ENCODE measurements around the gene FAM78B.

The FAM78B gene

DNA sequence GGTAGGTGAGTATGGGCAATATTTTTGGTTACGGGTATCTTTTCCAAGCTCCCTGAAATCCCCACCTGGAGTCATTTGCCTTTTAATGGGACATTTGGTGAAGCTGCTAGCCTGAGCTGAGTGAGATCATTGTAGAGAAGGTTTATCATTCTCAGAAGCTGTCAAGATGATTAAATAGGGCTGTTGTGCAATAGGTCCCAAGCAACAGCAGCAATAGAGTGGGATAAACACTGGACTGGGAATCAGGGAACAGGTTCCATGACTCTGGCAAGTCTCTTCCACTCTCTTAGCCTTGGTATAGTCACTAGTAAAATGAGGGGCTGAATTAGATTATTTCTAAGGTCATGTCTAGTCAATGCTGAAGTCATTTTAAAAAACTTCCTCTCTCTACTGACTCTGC lies 30.3 kb upstream of the FAM78B start:
- DNase-seq (ENCODE audit: low spot score), result no peak
- WGBS, 2 donors (ENCODE audit: extremely low coverage in 2 of 2, insufficient read length in 2 of 2, insufficient replicate concordance in 1 of 2), result no CpG with 5 or more reads among the region's 1 CpG
- H3K14ac ChIP-seq (ENCODE audit: low read length), result no peak overlapping the region

DNA sequence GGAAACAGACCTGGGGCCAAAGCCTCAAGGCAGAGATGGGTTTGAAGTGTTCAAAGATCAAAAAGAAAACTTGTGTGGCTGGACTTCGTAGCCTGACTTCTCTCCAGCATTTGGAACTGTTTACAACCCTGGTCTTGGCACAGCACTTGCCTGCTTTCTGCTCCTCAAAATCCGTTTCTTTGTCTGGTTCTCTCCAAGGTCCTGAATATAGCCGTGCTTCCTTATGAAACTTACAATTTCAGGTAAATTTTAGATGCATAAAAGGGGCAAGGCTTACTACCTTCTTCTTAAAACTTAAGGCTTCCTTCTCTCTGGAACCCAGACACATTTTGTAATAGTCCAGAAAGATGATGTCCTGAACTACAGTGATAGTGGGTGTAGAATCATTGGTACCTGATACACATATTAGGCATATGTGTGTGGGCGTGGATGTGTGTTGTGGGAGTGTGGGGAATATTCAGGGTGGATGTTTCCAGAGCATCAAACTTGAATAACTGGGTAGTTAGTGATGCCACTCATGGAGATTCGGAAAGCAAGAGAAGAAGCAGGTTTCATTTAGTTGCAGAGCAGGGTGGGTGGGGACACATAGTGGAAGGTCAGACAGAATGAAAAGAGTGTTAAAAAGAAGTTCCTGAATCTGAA lies 26.4 kb upstream of the FAM78B start:
- Histone ChIP-seq H3K79me1 (ENCODE audit: low read depth, low read length) (no peaks in the 10 kb centered on the region), H3K27me3 (ENCODE audit: control insufficient read depth in 3 of 3, insufficient read depth in 3 of 3, low read depth in 1 of 3, low read length in 3 of 3) (no peaks in the 10 kb centered on the region), H3K18ac (ENCODE audit: low read length) (no peak overlapping the region), H2AFZ (ENCODE audit: low read length) (no peak overlapping the region), H3K4me3 (ENCODE audit: low read length in 2 of 2) (no peak overlapping the region), H2BK5ac (ENCODE audit: low read length) (no peak overlapping the region), H3K23ac (ENCODE audit: low read depth, low read length, poor library complexity) (no peak overlapping the region), H4K8ac (ENCODE audit: low read depth, low read length) (no peak overlapping the region), H3K36me3 (replicated peaks in 1 of 2; ENCODE audit: control insufficient read depth in 2 of 2, insufficient read depth in 2 of 2, low read length in 2 of 2) (no peaks in the 10 kb centered on the region), H3K9ac (ENCODE audit: low read depth, low read length, poor library complexity) (no peak overlapping the region), H2BK12ac (ENCODE audit: low read length) (no peak overlapping the region), H4K91ac (ENCODE audit: low read depth, low read length, poor library complexity) (no peak overlapping the region), H3K4ac (ENCODE audit: low read length) (no peak overlapping the region), H3K4me1 (ENCODE audit: control insufficient read depth in 2 of 2, insufficient read depth in 1 of 2, low read depth in 1 of 2, low read length in 2 of 2) (no peaks in the 10 kb centered on the region), H2BK120ac (ENCODE audit: low read depth, low read length) (no peak overlapping the region), H3K27ac (replicated peaks; ENCODE audit: low read length) (no peak overlapping the region), H3K14ac (ENCODE audit: low read length) (no peak overlapping the region), H3K9me3 (replicated peaks in 1 of 2; ENCODE audit: control insufficient read depth in 2 of 2, insufficient read depth in 1 of 2, low read depth in 1 of 2, low read length in 2 of 2) (no peaks in the 10 kb centered on the region), H3K4me2 (ENCODE audit: insufficient read depth, low read length, poor library complexity, severe bottlenecking) (no peak overlapping the region), H2BK15ac (ENCODE audit: low read length) (no peak overlapping the region), H2AK5ac (ENCODE audit: low read depth, low read length) (no peak overlapping the region)
- no CpG with 5 or more reads among the region's 5 CpGs for WGBS, 2 donors (ENCODE audit: extremely low coverage in 2 of 2, insufficient read length in 2 of 2, insufficient replicate concordance in 1 of 2)
- DNase-seq (ENCODE audit: low spot score), result no peak

More for the DNA sequence above, 30.3 kb upstream of the FAM78B start:
- no peaks in the 10 kb centered on the region for H3K27me3 ChIP-seq (ENCODE audit: control insufficient read depth in 3 of 3, insufficient read depth in 3 of 3, low read depth in 1 of 3, low read length in 3 of 3)
- H3K18ac ChIP-seq (ENCODE audit: low read length), result no peak overlapping the region
- no peaks in the 10 kb centered on the region for H3K9me3 ChIP-seq (replicated peaks in 1 of 2; ENCODE audit: control insufficient read depth in 2 of 2, insufficient read depth in 1 of 2, low read depth in 1 of 2, low read length in 2 of 2)
- H2AFZ ChIP-seq (ENCODE audit: low read length), result no peak overlapping the region
- no peak overlapping the region for H2BK12ac ChIP-seq (ENCODE audit: low read length)
- H4K8ac ChIP-seq (ENCODE audit: low read depth, low read length), result no peak overlapping the region
- no peak overlapping the region for H3K27ac ChIP-seq (replicated peaks; ENCODE audit: low read length)
- H2BK120ac ChIP-seq (ENCODE audit: low read depth, low read length), result no peak overlapping the region
- H3K79me1 ChIP-seq (ENCODE audit: low read depth, low read length), result no peaks in the 10 kb centered on the region
- no peaks in the 10 kb centered on the region for H3K36me3 ChIP-seq (replicated peaks in 1 of 2; ENCODE audit: control insufficient read depth in 2 of 2, insufficient read depth in 2 of 2, low read length in 2 of 2)
- no peak overlapping the region for H4K91ac ChIP-seq (ENCODE audit: low read depth, low read length, poor library complexity)
- no peak overlapping the region for H3K23ac ChIP-seq (ENCODE audit: low read depth, low read length, poor library complexity)
- H3K4me2 ChIP-seq (ENCODE audit: insufficient read depth, low read length, poor library complexity, severe bottlenecking), result no peak overlapping the region
- no peak overlapping the region for H3K4me3 ChIP-seq (ENCODE audit: low read length in 2 of 2)
- no peak overlapping the region for H2BK5ac ChIP-seq (ENCODE audit: low read length)
- no peak overlapping the region for H3K4ac ChIP-seq (ENCODE audit: low read length)
- H3K4me1 ChIP-seq (ENCODE audit: control insufficient read depth in 2 of 2, insufficient read depth in 1 of 2, low read depth in 1 of 2, low read length in 2 of 2), result no peaks in the 10 kb centered on the region
- H2BK15ac ChIP-seq (ENCODE audit: low read length), result no peak overlapping the region
- H2AK5ac ChIP-seq (ENCODE audit: low read depth, low read length), result no peak overlapping the region
- H3K9ac ChIP-seq (ENCODE audit: low read depth, low read length, poor library complexity), result no peak overlapping the region

DNA sequence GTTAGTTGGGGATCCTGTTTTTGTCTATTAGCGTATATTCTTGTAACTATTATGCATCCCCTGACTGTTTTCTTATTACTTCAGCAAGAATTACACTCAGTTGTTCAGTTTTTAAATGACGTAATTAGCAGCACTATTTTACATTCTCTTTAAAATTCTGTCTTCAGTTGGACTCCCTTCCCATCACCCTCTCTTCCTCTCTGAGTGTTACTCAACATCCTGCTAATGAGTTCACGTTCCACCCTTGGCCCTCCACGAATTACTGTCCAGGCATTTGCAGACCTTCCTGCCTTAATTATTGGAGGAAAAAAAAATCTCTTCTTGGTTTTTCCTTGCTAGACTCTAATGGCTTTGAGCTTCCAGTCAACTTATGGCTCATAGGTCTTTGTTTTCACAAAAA lies 23.6 kb upstream of the FAM78B start:
- H3K4me2 ChIP-seq (ENCODE audit: insufficient read depth, low read length, poor library complexity, severe bottlenecking), result no peak overlapping the region
- no peaks in the 10 kb centered on the region for H3K36me3 ChIP-seq (replicated peaks in 1 of 2; ENCODE audit: control insufficient read depth in 2 of 2, insufficient read depth in 2 of 2, low read length in 2 of 2)
- no peak overlapping the region for H3K4me3 ChIP-seq (ENCODE audit: low read length in 2 of 2)
- no peak overlapping the region for H2AFZ ChIP-seq (ENCODE audit: low read length)
- H3K23ac ChIP-seq (ENCODE audit: low read depth, low read length, poor library complexity), result no peak overlapping the region
- no peak for DNase-seq (ENCODE audit: low spot score)
- no peak overlapping the region for H4K8ac ChIP-seq (ENCODE audit: low read depth, low read length)
- H4K91ac ChIP-seq (ENCODE audit: low read depth, low read length, poor library complexity), result no peak overlapping the region
- H3K4ac ChIP-seq (ENCODE audit: low read length), result no peak overlapping the region
- H3K14ac ChIP-seq (ENCODE audit: low read length), result no peak overlapping the region
- H3K18ac ChIP-seq (ENCODE audit: low read length), result no peak overlapping the region
- WGBS, 2 donors (ENCODE audit: extremely low coverage in 2 of 2, insufficient read length in 2 of 2, insufficient replicate concordance in 1 of 2), result no CpG with 5 or more reads among the region's 4 CpGs
- H3K4me1 ChIP-seq (ENCODE audit: control insufficient read depth in 2 of 2, insufficient read depth in 1 of 2, low read depth in 1 of 2, low read length in 2 of 2), result peaks cover 0 to 2% of the 10 kb centered on the region in 2 donors
- no peak overlapping the region for H2AK5ac ChIP-seq (ENCODE audit: low read depth, low read length)
- H3K9ac ChIP-seq (ENCODE audit: low read depth, low read length, poor library complexity), result no peak overlapping the region
- H3K79me1 ChIP-seq (ENCODE audit: low read depth, low read length), result no peaks in the 10 kb centered on the region
- no peaks in the 10 kb centered on the region for H3K27me3 ChIP-seq (ENCODE audit: control insufficient read depth in 3 of 3, insufficient read depth in 3 of 3, low read depth in 1 of 3, low read length in 3 of 3)
- H3K27ac ChIP-seq (replicated peaks; ENCODE audit: low read length), result no peak overlapping the region
- no peaks in the 10 kb centered on the region for H3K9me3 ChIP-seq (replicated peaks in 1 of 2; ENCODE audit: control insufficient read depth in 2 of 2, insufficient read depth in 1 of 2, low read depth in 1 of 2, low read length in 2 of 2)
- H2BK120ac ChIP-seq (ENCODE audit: low read depth, low read length), result no peak overlapping the region
- H2BK5ac ChIP-seq (ENCODE audit: low read length), result no peak overlapping the region
- no peak overlapping the region for H2BK15ac ChIP-seq (ENCODE audit: low read length)
- H2BK12ac ChIP-seq (ENCODE audit: low read length), result no peak overlapping the region

DNA sequence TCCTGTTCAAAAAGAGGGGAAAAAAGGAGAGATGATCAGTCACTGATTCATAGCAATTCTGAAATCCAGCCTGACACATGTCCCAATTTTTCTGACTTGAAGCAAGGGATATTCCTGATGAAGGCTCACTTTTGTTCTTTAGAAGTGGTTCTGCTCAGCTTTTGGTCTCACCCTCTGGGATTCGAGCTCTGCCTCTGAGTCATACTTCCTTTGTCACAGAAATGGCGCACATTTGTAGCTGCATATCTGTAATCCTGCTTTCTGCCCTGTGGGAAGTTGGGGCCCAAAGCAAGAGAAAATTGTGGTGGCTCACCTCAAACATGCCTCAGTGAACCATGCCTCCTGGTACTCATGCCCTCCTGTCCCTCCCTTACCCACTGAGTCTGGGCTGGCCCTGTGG lies 22.3 kb upstream of the FAM78B start:
- no peaks in the 10 kb centered on the region for H3K9me3 ChIP-seq (replicated peaks in 1 of 2; ENCODE audit: control insufficient read depth in 2 of 2, insufficient read depth in 1 of 2, low read depth in 1 of 2, low read length in 2 of 2)
- no peak overlapping the region for H2AFZ ChIP-seq (ENCODE audit: low read length)
- H3K27me3 ChIP-seq (ENCODE audit: control insufficient read depth in 3 of 3, insufficient read depth in 3 of 3, low read depth in 1 of 3, low read length in 3 of 3), result no peaks in the 10 kb centered on the region
- H2BK15ac ChIP-seq (ENCODE audit: low read length), result no peak overlapping the region
- DNase-seq (ENCODE audit: low spot score), result no peak
- peaks cover 0 to 5% of the 10 kb centered on the region in 2 donors for H3K4me1 ChIP-seq (ENCODE audit: control insufficient read depth in 2 of 2, insufficient read depth in 1 of 2, low read depth in 1 of 2, low read length in 2 of 2)
- no peak overlapping the region for H3K27ac ChIP-seq (replicated peaks; ENCODE audit: low read length)
- no peak overlapping the region for H4K91ac ChIP-seq (ENCODE audit: low read depth, low read length, poor library complexity)
- H3K4me2 ChIP-seq (ENCODE audit: insufficient read depth, low read length, poor library complexity, severe bottlenecking), result no peak overlapping the region
- H3K4ac ChIP-seq (ENCODE audit: low read length), result no peak overlapping the region
- H2AK5ac ChIP-seq (ENCODE audit: low read depth, low read length), result no peak overlapping the region
- H3K9ac ChIP-seq (ENCODE audit: low read depth, low read length, poor library complexity), result no peak overlapping the region
- no peak overlapping the region for H3K23ac ChIP-seq (ENCODE audit: low read depth, low read length, poor library complexity)
- no peak overlapping the region for H2BK5ac ChIP-seq (ENCODE audit: low read length)
- no CpG with 5 or more reads among the region's 2 CpGs for WGBS, 2 donors (ENCODE audit: extremely low coverage in 2 of 2, insufficient read length in 2 of 2, insufficient replicate concordance in 1 of 2)
- H2BK12ac ChIP-seq (ENCODE audit: low read length), result no peak overlapping the region
- no peak overlapping the region for H3K14ac ChIP-seq (ENCODE audit: low read length)
- no peaks in the 10 kb centered on the region for H3K36me3 ChIP-seq (replicated peaks in 1 of 2; ENCODE audit: control insufficient read depth in 2 of 2, insufficient read depth in 2 of 2, low read length in 2 of 2)
- no peaks in the 10 kb centered on the region for H3K79me1 ChIP-seq (ENCODE audit: low read depth, low read length)
- no peak overlapping the region for H2BK120ac ChIP-seq (ENCODE audit: low read depth, low read length)
- H4K8ac ChIP-seq (ENCODE audit: low read depth, low read length), result no peak overlapping the region
- H3K18ac ChIP-seq (ENCODE audit: low read length), result no peak overlapping the region
- H3K4me3 ChIP-seq (ENCODE audit: low read length in 2 of 2), result no peak overlapping the region

Measured in neuronal stem cell (in vitro differentiated cells).